ENCODE results near the gene AXL.

Gene AXL

GRCh38 chr19:41305927-41306793 lies 87.1 kb downstream of the AXL start:
- DNase-seq (ENCODE audit: low read depth in 1 of 2, low spot score in 1 of 2) = no peak

DNA sequence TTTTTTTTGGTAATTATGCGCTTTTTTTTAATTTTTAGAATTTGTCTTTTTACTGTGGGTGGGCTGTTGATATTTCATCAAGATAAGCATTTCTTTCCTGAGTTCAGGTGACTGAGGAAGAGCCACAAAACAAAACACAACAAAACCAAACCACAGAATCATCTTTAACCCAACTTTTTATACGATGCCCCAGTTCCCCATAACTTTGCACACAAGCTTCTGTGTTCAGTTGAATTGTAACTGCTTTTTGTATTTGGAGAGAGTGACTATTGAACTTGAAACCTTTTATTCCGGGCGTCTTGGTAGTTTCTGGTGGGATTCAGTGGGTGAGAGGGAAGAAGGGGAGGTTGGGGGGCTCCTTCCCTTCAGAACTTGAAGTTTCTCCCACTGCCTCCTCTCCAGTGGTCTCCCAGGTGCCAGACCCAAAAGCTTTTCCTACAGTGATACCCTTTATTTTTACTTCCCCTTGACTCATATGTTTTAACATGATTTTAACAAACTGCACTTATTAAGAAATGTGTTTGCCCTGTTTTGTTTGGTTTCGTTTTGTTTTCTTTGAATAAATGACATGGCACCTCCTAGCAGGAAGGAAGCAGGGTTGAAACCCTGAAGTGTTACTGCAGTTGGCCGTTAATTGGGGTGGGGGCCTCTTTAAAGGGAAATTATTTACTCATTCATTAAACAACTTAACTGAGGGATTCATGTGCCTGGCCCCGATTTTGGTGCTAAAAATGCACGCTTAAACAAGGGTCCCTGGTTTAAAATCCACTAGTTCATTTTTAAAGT lies 88.3 kb downstream of the AXL start:
- no peak for DNase-seq (ENCODE audit: low read depth in 1 of 2, low spot score in 1 of 2)

- DNase-seq (ENCODE audit: low read depth in 1 of 2, low spot score in 1 of 2) = no peak
Observed at GRCh38 chr19:41307954-41308449, 89.0 kb downstream of the AXL start.

GRCh38 chr19:41308450-41309179 lies 89.6 kb downstream of the AXL start:
- DNase-seq (ENCODE audit: low read depth in 1 of 2, low spot score in 1 of 2) = peak; percentile 86 to 91

GRCh38 chr19:41309180-41310032 lies 90.4 kb downstream of the AXL start:
- DNase-seq (ENCODE audit: low read depth in 1 of 2, low spot score in 1 of 2) = no peak

GRCh38 chr19:41310033-41310831 lies 91.2 kb downstream of the AXL start, which contains the start of gene CCDC97:
Gene CCDC97 (plus strand): TSS chr19:41310172. CDS start chr19:41310311, 139 bp downstream.
- peak; percentile 81 to 84 for DNase-seq (ENCODE audit: low read depth in 1 of 2, low spot score in 1 of 2)

- no peak for DNase-seq (ENCODE audit: low read depth in 1 of 2, low spot score in 1 of 2)
Observed at GRCh38 chr19:41311072-41311471, 92.0 kb downstream of the AXL start.
